NCI-H146 treated with DMSO at 0.1 percent for 48 hours (cell line): Measurements from ENCODE around the gene GTPBP1.

Source experiments
- DNase-seq: peaks from one replicate; lab custom pipeline; 2025; ENCODE audit not compliant: unreplicated experiment; lab: John Stamatoyannopoulos, UW

The GTPBP1 gene

GRCh38 chr22:38700789-38701628 lies 4.7 kb upstream of the GTPBP1 start, which contains the start of gene JOSD1:
TSS of gene JOSD1 (minus strand) at chr22:38700943. CDS start at chr22:38699987, 956 bp downstream.
- DNase-seq, result peak; percentile 60

GRCh38 chr22:38704654-38705234 lies 1.0 kb upstream of the GTPBP1 start:
- DNase-seq, result no peak

DNA sequence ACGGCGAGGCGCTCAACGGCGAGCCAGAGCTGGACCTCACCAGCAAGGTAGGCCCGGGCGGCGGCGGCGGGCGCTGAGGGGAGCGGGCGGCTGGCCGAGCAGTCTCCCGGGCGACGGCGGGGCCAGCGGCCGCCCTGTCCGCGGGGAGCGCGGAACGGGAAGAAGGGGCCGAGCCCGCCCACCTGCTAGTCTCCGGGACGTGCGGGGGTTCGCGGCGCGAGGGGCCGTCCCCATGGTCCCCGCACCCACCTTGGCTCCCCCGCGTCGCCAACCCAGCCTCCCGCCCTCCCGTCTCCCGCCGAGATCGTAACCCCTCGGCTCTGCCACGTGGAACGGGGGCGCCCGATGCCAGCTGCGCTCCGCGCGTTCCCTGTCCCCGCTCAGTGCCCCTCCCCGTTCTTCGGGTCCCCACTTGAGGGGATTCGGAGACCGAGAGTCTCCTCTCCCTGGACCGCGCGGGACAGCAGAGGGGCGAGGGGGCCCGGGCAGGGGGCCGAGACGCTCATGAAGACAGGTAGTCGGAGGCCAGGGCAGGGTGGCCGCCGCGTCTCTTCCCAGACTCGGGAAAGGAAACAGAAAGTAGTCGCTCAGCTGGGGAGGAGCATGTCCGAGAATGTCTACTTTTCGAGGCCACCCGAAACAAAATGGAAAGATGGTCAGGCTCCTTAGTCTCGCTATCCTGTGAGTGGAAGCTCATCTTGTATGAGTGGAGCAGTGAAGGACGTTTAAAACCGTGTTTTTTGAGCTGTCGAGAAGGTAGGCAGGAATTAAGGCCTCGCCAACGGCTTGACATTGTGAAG lies 557 bp downstream of the GTPBP1 start:
- no peak for DNase-seq

- no peak for DNase-seq
Observed at GRCh38 chr22:38706901-38707195, 1.1 kb downstream of the GTPBP1 start.

- DNase-seq, result no peak
Observed at GRCh38 chr22:38707346-38707745, 1.6 kb downstream of the GTPBP1 start.

DNA sequence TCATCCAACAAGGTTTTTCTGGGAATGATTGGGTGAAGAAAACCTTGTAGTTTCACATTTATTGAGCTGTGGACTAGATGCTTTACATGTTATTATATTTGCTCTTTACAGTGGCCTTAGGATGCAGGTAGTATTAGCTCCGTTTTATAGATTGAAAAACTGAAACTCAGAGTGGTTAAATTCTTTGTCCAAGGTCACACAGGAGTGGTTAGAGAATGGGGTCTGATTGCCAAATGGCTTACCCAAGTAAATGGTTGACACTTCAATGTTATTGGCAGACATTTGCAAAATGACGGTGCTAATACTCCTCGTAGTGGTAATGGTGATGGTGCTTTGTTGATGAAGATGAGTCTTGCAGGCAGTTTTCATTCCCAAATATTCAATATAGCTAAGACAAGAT lies 2.2 kb downstream of the GTPBP1 start:
- DNase-seq, result no peak

GRCh38 chr22:38709306-38709705 lies 3.6 kb downstream of the GTPBP1 start:
- no peak for DNase-seq

DNA sequence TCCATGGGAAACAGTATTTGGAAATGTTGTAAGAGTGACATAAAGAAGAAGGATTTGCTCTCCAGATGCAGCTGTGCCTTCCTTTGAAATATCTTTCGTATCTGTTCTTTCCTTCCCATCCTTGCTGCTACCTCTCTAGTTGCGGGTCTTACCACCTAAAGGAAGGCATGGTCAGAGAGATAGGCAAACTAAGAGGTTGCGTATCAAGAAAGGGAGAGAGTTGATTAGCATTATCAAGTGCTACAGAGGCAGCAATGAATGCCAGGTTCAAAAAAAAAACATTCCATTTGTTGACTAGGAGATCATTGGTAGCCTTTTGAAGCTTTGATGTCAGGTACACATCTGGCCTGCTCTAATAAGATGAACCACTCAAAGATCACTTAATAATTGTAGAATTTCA lies 4.6 kb downstream of the GTPBP1 start:
- no peak for DNase-seq

GRCh38 chr22:38710866-38711265 lies 5.1 kb downstream of the GTPBP1 start:
- no peak for DNase-seq

GRCh38 chr22:38712486-38713207 lies 6.9 kb downstream of the GTPBP1 start:
- no peak for DNase-seq

DNA sequence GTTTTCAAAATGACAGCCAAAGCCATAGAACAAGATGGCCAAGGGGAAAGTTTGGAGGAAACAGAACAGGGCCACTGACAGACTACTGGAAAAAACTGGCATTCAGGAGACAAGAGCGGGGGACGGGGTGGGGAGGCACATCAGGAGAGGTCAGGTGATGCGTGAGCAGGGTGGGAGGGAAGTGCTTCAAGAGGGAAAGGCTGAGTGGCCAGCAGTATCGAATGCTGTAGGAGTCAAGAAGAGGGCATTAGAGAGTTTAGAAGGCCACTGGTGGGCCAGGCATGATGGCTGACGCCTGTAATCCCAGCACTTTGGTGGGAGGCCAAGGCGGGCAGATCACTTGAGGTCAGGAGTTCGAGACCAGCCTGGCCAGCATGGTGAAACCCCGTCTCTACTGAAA lies 8.2 kb downstream of the GTPBP1 start:
- no peak for DNase-seq

GRCh38 chr22:38715176-38715764 lies 9.5 kb downstream of the GTPBP1 start:
- DNase-seq, result no peak

DNA sequence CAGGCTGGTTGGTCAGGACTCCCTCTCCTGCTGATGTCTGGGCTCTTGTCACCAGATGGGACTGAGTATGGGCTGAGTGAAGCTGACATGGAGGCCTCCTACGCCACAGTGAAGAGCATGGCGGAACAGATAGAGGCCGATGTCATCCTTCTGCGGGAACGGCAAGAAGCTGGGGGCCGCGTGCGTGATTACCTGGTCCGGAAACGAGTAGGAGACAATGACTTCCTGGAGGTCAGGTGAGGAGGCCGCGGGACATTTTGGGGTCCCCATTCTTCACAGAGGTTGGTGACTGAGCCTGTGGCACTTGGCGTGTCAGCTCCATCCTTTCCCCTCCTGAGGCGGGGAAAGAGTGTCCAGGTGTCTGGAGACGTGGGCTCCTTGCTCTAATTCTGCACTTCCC lies 10.1 kb downstream of the GTPBP1 start:
- no peak for DNase-seq

GRCh38 chr22:38716271-38716670 lies 10.5 kb downstream of the GTPBP1 start:
- DNase-seq, result no peak

GRCh38 chr22:38716826-38717225 lies 11.1 kb downstream of the GTPBP1 start:
- DNase-seq, result no peak

- DNase-seq, result no peak
Observed at GRCh38 chr22:38717244-38717643, 11.5 kb downstream of the GTPBP1 start.

DNA sequence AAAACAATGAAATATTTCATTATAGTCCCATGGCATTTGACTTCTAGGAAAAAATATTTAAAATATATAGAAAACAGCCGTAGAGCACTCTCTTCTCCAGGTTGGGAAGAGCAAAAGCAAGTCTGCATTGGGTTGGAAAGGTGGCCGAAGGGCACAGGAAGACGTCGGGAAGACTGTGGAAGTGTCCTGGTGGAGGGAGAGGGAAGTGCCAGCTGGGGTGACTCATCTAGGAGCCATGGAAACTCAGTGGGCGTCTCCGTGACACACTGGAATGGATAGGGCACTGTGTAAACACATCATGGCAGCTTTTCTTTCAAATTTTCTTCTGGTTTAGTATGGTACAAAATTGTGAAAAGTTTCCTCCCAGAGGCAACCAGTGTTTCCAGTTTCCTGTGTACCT lies 12.7 kb downstream of the GTPBP1 start:
- DNase-seq, result no peak

DNA sequence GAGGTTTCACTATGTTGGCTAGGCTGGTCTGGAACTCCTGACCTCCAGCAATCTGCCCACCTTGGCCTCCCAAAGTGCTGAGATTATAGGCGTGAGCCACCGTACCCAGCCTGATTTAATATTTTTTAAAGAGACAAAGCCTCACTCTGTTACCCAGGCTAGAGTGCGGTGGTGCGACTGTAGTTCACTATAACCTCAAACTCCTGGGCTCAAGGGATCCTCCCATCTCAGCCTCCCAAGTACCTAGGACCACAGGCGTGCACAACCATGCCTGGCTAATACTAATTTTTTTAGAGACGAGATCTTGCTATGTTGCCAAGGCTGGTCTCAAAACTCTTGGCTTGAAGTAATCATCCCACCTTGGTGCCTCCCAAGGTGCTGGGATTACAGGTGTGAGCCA lies 13.5 kb downstream of the GTPBP1 start:
- no peak for DNase-seq

DNA sequence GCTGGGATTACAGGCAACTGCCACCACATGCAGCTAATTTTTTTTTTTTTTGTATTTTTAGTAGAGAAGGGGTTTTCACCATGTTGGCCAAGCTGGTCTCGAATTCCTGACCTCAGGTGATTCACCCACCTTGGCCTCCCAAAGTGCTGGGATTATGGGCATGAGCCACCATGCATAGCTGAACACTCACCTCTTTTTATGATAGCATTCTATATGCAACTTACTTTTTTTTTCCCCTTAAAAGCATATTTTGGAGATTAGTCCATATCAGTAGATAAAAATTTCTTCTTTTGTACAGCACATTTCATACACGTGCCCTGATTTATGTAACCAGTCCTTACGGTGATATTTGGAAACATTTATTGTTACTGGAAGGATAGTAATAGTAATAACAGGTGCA lies 14.6 kb downstream of the GTPBP1 start:
- DNase-seq, result no peak

- no peak for DNase-seq
Observed at GRCh38 chr22:38721551-38721950, 15.8 kb downstream of the GTPBP1 start.

DNA sequence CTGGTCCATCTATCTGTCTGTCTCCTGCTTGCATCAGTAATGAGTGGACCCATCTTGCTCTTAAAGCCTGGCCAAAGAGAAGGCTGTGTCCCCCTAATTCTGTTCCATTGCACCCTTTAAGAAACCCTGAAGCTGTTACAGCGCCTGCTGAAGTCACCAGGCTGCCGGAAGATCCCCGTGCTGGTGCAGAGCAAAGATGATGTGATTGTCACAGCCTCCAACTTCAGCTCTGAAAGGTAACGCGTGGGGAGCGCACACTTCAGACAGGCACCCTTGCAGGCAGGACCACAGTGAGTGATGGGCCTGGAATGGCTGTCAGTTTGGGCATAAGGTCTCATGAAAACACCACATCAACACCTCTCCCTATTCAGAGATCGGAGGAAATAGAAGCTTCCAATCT lies 18.4 kb downstream of the GTPBP1 start:
- no peak for DNase-seq
